GM08714 (cell line): ENCODE results near the gene CPEB1.

Experiments used
- H3K4me3 ChIP-seq: fragments of 200-500 bp; sonication (Bioruptor generic); 2 replicates; pipeline ENCODE4 v1.5.1; 2014; ENCODE audit warnings: mild to moderate bottlenecking, low read length, inconsistent platforms
- ZNF274 ChIP-seq: IDR thresholded peaks from 2 replicates; pipeline ENCODE4 v1.6.1; 2012; ENCODE audit warnings: mild to moderate bottlenecking, low read depth, low read length

The CPEB1 gene

GRCh38 chr15:82587805-82588204 lies 59.4 kb downstream of the CPEB1 start:
- H3K4me3 ChIP-seq, result no peak overlapping the region
- TF ChIP-seq ZNF274, result no peak

- H3K4me3 ChIP-seq, result no peak overlapping the region
- no peak for TF ChIP-seq ZNF274
Measured at GRCh38 chr15:82585072-82585471, 62.1 kb downstream of the CPEB1 start.

- H3K4me3 ChIP-seq, result no peak overlapping the region
- TF ChIP-seq ZNF274, result no peak
Measured at GRCh38 chr15:82580713-82581112, 66.5 kb downstream of the CPEB1 start.

GRCh38 chr15:82575335-82575734 lies 71.8 kb downstream of the CPEB1 start:
- no peak overlapping the region for H3K4me3 ChIP-seq
- no peak for TF ChIP-seq ZNF274

- TF ChIP-seq ZNF274, result no peak
- no peak overlapping the region for H3K4me3 ChIP-seq
Measured at GRCh38 chr15:82572986-82573385, 74.2 kb downstream of the CPEB1 start.

- H3K4me3 ChIP-seq, result no peak overlapping the region
- TF ChIP-seq ZNF274, result no peak
Measured at GRCh38 chr15:82572311-82572710, 74.9 kb downstream of the CPEB1 start.

- TF ChIP-seq ZNF274, result no peak
- no peak overlapping the region for H3K4me3 ChIP-seq
Measured at GRCh38 chr15:82571722-82572222, 75.4 kb downstream of the CPEB1 start.

- TF ChIP-seq ZNF274, result no peak
- no peak overlapping the region for H3K4me3 ChIP-seq
Measured at GRCh38 chr15:82570721-82571508, 76.2 kb downstream of the CPEB1 start.

GRCh38 chr15:82569834-82570233 lies 77.3 kb downstream of the CPEB1 start:
- no peak overlapping the region for H3K4me3 ChIP-seq
- no peak for TF ChIP-seq ZNF274

- no peak overlapping the region for H3K4me3 ChIP-seq
- TF ChIP-seq ZNF274, result no peak
Measured at GRCh38 chr15:82568986-82569385, 78.2 kb downstream of the CPEB1 start.

- TF ChIP-seq ZNF274, result no peak
- no peak overlapping the region for H3K4me3 ChIP-seq
Measured at GRCh38 chr15:82567661-82568060, 79.5 kb downstream of the CPEB1 start.

- no peak overlapping the region for H3K4me3 ChIP-seq
- no peak for TF ChIP-seq ZNF274
Measured at GRCh38 chr15:82566690-82567089, 80.5 kb downstream of the CPEB1 start.

- TF ChIP-seq ZNF274, result no peak
- no peak overlapping the region for H3K4me3 ChIP-seq
Measured at GRCh38 chr15:82558502-82558901, 88.7 kb downstream of the CPEB1 start.

- H3K4me3 ChIP-seq, result no peak overlapping the region
- no peak for TF ChIP-seq ZNF274
Measured at GRCh38 chr15:82556315-82557035, 90.7 kb downstream of the CPEB1 start.

GRCh38 chr15:82554849-82555248 lies 92.3 kb downstream of the CPEB1 start:
- no peak for TF ChIP-seq ZNF274
- H3K4me3 ChIP-seq, result no peak overlapping the region

- H3K4me3 ChIP-seq, result no peak overlapping the region
- no peak for TF ChIP-seq ZNF274
Measured at GRCh38 chr15:82554351-82554750, 92.8 kb downstream of the CPEB1 start.
